NOMO-1 treated with dmso at 0.1 percent for 144 hours (cell line): ENCODE data around the gene IRGQ.
"Not testable (repeated sequence)": the region's sequence is repeated elsewhere in the genome, so short reads cannot be mapped to it uniquely, and the experiment has no call there.

Experiments used
- DNase-seq: peaks from one replicate; lab custom pipeline; 2025; ENCODE audit not compliant: unreplicated experiment; lab: John Stamatoyannopoulos, UW

Gene IRGQ

GRCh38 chr19:43575156-43575950 is 20.6 kb downstream of the IRGQ start, which contains the start of the genes PINLYP and XRCC1:
Gene PINLYP (plus strand): TSS chr19:43575801. CDS start chr19:43577192, 1,391 bp downstream.
Gene XRCC1 (minus strand): TSS chr19:43575527. CDS start chr19:43575458, 69 bp downstream.
- DNase-seq = peak; percentile 99

GRCh38 chr19:43574424-43575155 is 21.3 kb downstream of the IRGQ start:
- DNase-seq = no peak

GRCh38 chr19:43572171-43572588 is 23.8 kb downstream of the IRGQ start:
- no peak for DNase-seq

- DNase-seq = no peak
Observed at GRCh38 chr19:43570174-43570791, 25.7 kb downstream of the IRGQ start.

- DNase-seq = no peak
Observed at GRCh38 chr19:43569657-43570056, 26.3 kb downstream of the IRGQ start.

- no peak for DNase-seq
Observed at GRCh38 chr19:43564800-43565199, 31.1 kb downstream of the IRGQ start.

GRCh38 chr19:43563816-43564457 is 32.0 kb downstream of the IRGQ start:
- no peak for DNase-seq

GRCh38 chr19:43562698-43563241 is 33.2 kb downstream of the IRGQ start:
- DNase-seq = peak; percentile 97

- DNase-seq = no peak
Observed at GRCh38 chr19:43562226-43562697, 33.7 kb downstream of the IRGQ start.

- no peak for DNase-seq
Observed at GRCh38 chr19:43561139-43561970, 34.6 kb downstream of the IRGQ start.

- DNase-seq = no peak
Observed at GRCh38 chr19:43560687-43561086, 35.2 kb downstream of the IRGQ start.

GRCh38 chr19:43555185-43555770 is 40.7 kb downstream of the IRGQ start:
- DNase-seq = peak; percentile 49

- no peak for DNase-seq
Observed at GRCh38 chr19:43554317-43554895, 41.5 kb downstream of the IRGQ start.

GRCh38 chr19:43553656-43554055 is 42.3 kb downstream of the IRGQ start:
- no peak for DNase-seq

GRCh38 chr19:43552616-43553015 is 43.3 kb downstream of the IRGQ start:
- DNase-seq = no peak

- DNase-seq = no peak
Observed at GRCh38 chr19:43552198-43552450, 43.8 kb downstream of the IRGQ start.

GRCh38 chr19:43551399-43552197 is 44.3 kb downstream of the IRGQ start:
- DNase-seq = no peak

GRCh38 chr19:43548706-43549105 is 47.2 kb downstream of the IRGQ start:
- DNase-seq = no peak

GRCh38 chr19:43547926-43548325 is 48.0 kb downstream of the IRGQ start:
- not testable (repeated sequence) for DNase-seq
